Measurements from ENCODE around the gene SYAP1.

SYAP1 gene

GRCh38 chrX:16730450-16730849, 11.0 kb downstream of the SYAP1 start:
- DNase-seq: no peak
- no peaks in the 10 kb centered on the region for H3K27me3 ChIP-seq (ENCODE audit: insufficient read depth, low read length, poor library complexity)
- H3K79me2 ChIP-seq (ENCODE audit: insufficient read depth, low read length): peaks cover 4% of the 10 kb centered on the region
- no peak overlapping the region for H3K4me2 ChIP-seq (ENCODE audit: insufficient read depth, low read length)
- TF ChIP-seq, protein P1, sequence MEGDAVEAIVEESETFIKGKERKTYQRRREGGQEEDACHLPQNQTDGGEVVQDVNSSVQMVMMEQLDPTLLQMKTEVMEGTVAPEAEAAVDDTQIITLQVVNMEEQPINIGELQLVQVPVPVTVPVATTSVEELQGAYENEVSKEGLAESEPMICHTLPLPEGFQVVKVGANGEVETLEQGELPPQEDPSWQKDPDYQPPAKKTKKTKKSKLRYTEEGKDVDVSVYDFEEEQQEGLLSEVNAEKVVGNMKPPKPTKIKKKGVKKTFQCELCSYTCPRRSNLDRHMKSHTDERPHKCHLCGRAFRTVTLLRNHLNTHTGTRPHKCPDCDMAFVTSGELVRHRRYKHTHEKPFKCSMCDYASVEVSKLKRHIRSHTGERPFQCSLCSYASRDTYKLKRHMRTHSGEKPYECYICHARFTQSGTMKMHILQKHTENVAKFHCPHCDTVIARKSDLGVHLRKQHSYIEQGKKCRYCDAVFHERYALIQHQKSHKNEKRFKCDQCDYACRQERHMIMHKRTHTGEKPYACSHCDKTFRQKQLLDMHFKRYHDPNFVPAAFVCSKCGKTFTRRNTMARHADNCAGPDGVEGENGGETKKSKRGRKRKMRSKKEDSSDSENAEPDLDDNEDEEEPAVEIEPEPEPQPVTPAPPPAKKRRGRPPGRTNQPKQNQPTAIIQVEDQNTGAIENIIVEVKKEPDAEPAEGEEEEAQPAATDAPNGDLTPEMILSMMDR (IDR thresholded peaks at IDR 0.05; ENCODE audit: borderline replicate concordance, extremely low read depth, low read length, poor library complexity, severe bottlenecking): no peak
- TF ChIP-seq EZH2 (IDR thresholded peaks at IDR 0.05; ENCODE audit: borderline replicate concordance, low read depth, low read length, severe bottlenecking): no peak
- no peak overlapping the region for H2AFZ ChIP-seq (ENCODE audit: low read depth, low read length)
- no peak overlapping the region for H3K27ac ChIP-seq (ENCODE audit: low read length)
- H3K4me3 ChIP-seq (ENCODE audit: low read depth in 1 of 2, low read length in 2 of 2): no peak overlapping the region
- no peaks in the 10 kb centered on the region for H4K20me1 ChIP-seq (ENCODE audit: insufficient read depth, low read length)
- no peaks in the 10 kb centered on the region for H3K9me3 ChIP-seq (ENCODE audit: insufficient read depth, low read length, severe bottlenecking)
- no peak for ATAC-seq (ENCODE audit: insufficient read depth, low read depth)
- no peaks in the 10 kb centered on the region for H3K36me3 ChIP-seq (ENCODE audit: insufficient read depth, low read length)
- no peak overlapping the region for H3K9ac ChIP-seq (ENCODE audit: low read depth, low read length)
- no peaks in the 10 kb centered on the region for H3K4me1 ChIP-seq (ENCODE audit: insufficient read depth, low read length)

GRCh38 chrX:16733013-16733412, 13.6 kb downstream of the SYAP1 start:
- H3K4me3 ChIP-seq (ENCODE audit: low read depth in 1 of 2, low read length in 2 of 2): no peak overlapping the region
- H3K4me1 ChIP-seq (ENCODE audit: insufficient read depth, low read length): no peaks in the 10 kb centered on the region
- no peak overlapping the region for H3K4me2 ChIP-seq (ENCODE audit: insufficient read depth, low read length)
- TF ChIP-seq, protein P1 (IDR thresholded peaks at IDR 0.05; ENCODE audit: borderline replicate concordance, extremely low read depth, low read length, poor library complexity, severe bottlenecking): no peak
- TF ChIP-seq EZH2 (IDR thresholded peaks at IDR 0.05; ENCODE audit: borderline replicate concordance, low read depth, low read length, severe bottlenecking): no peak
- no peaks in the 10 kb centered on the region for H4K20me1 ChIP-seq (ENCODE audit: insufficient read depth, low read length)
- no peak overlapping the region for H3K9ac ChIP-seq (ENCODE audit: low read depth, low read length)
- H3K79me2 ChIP-seq (ENCODE audit: insufficient read depth, low read length): peaks cover 4% of the 10 kb centered on the region
- no peak overlapping the region for H2AFZ ChIP-seq (ENCODE audit: low read depth, low read length)
- no peak for ATAC-seq (ENCODE audit: insufficient read depth, low read depth)
- H3K27me3 ChIP-seq (ENCODE audit: insufficient read depth, low read length, poor library complexity): no peaks in the 10 kb centered on the region
- no peak for DNase-seq
- H3K27ac ChIP-seq (ENCODE audit: low read length): no peak overlapping the region
- no peaks in the 10 kb centered on the region for H3K9me3 ChIP-seq (ENCODE audit: insufficient read depth, low read length, severe bottlenecking)
- peaks cover 9% of the 10 kb centered on the region; the same call in 1 of the 2 replicates for H3K36me3 ChIP-seq (ENCODE audit: insufficient read depth, low read length)

- Histone ChIP-seq H3K36me3 (ENCODE audit: insufficient read depth, low read length) (peaks cover 15% of the 10 kb centered on the region; the same call in 1 of the 2 replicates), H3K27me3 (ENCODE audit: insufficient read depth, low read length, poor library complexity) (no peaks in the 10 kb centered on the region), H3K27ac (ENCODE audit: low read length) (no peak overlapping the region)
These were observed 17.6 kb downstream of the SYAP1 start for GRCh38 chrX:16737024-16737423.

More at GRCh38 chrX:16737024-16737423, 17.6 kb downstream of the SYAP1 start:
- no peaks in the 10 kb centered on the region for H3K9me3 ChIP-seq (ENCODE audit: insufficient read depth, low read length, severe bottlenecking)
- no peak overlapping the region for H3K4me3 ChIP-seq (ENCODE audit: low read depth in 1 of 2, low read length in 2 of 2)
- no peaks in the 10 kb centered on the region for H4K20me1 ChIP-seq (ENCODE audit: insufficient read depth, low read length)
- H3K4me2 ChIP-seq (ENCODE audit: insufficient read depth, low read length): no peak overlapping the region
- H3K79me2 ChIP-seq (ENCODE audit: insufficient read depth, low read length): peaks cover 4% of the 10 kb centered on the region
- H3K9ac ChIP-seq (ENCODE audit: low read depth, low read length): no peak overlapping the region
- ATAC-seq (ENCODE audit: insufficient read depth, low read depth) (no peak), DNase-seq (no peak)
- TF ChIP-seq EZH2 (IDR thresholded peaks at IDR 0.05; ENCODE audit: borderline replicate concordance, low read depth, low read length, severe bottlenecking): no peak
- TF ChIP-seq, protein P1 (IDR thresholded peaks at IDR 0.05; ENCODE audit: borderline replicate concordance, extremely low read depth, low read length, poor library complexity, severe bottlenecking): no peak
- no peaks in the 10 kb centered on the region for H3K4me1 ChIP-seq (ENCODE audit: insufficient read depth, low read length)
- no peak overlapping the region for H2AFZ ChIP-seq (ENCODE audit: low read depth, low read length)
